ENCODE data around the gene LIFR.

LIFR gene

GRCh38 chr5:38447786-38448185 is 108.7 kb downstream of the LIFR start:
- no peak overlapping the region for H3K18ac ChIP-seq (ENCODE audit: low read length)
- H2BK5ac ChIP-seq (ENCODE audit: low read depth, low read length, poor library complexity) = no peak overlapping the region
- no peak overlapping the region for H2BK12ac ChIP-seq (ENCODE audit: low read length)
- H3K23ac ChIP-seq (ENCODE audit: low read length) = no peak overlapping the region
- no peak overlapping the region for H3K14ac ChIP-seq (ENCODE audit: low read length)
- H3K27ac ChIP-seq (ENCODE audit: low read depth, low read length) = no peak overlapping the region
- H4K91ac ChIP-seq (ENCODE audit: low read depth, low read length) = no peak overlapping the region
- H3K4ac ChIP-seq (ENCODE audit: low read depth, low read length) = no peak overlapping the region
- H3K4me2 ChIP-seq (ENCODE audit: low read length) = no peak overlapping the region
- H3K9me3 ChIP-seq (ENCODE audit: insufficient read depth, low read depth, low read length) = no peaks in the 10 kb centered on the region
- no peaks in the 10 kb centered on the region for H3K4me1 ChIP-seq (ENCODE audit: control insufficient read depth in 1 of 2, insufficient read depth in 2 of 2, low read length in 2 of 2)
- no peaks in the 10 kb centered on the region for H3K36me3 ChIP-seq (ENCODE audit: control insufficient read depth in 1 of 2, insufficient read depth in 2 of 2, low read length in 2 of 2)
- no peak for DNase-seq
- no peak overlapping the region for H2AK5ac ChIP-seq (ENCODE audit: low read length)
- H3K79me2 ChIP-seq (ENCODE audit: control insufficient read depth, insufficient read depth, low read length, poor library complexity) = no peaks in the 10 kb centered on the region
- H2BK120ac ChIP-seq (ENCODE audit: insufficient read depth, low read length, poor library complexity) = no peak overlapping the region
- no peak overlapping the region for H4K12ac ChIP-seq (ENCODE audit: low read depth, low read length)
- no peak overlapping the region for H3K4me3 ChIP-seq (ENCODE audit: low read depth, low read length)
- no peak overlapping the region for H3K9ac ChIP-seq (ENCODE audit: low read length)
- H3K27me3 ChIP-seq (ENCODE audit: insufficient read depth, low read length) = no peaks in the 10 kb centered on the region
- no peak overlapping the region for H4K8ac ChIP-seq (ENCODE audit: low read depth, low read length)
- no peaks in the 10 kb centered on the region for H3K79me1 ChIP-seq (ENCODE audit: low read length)
- H2AFZ ChIP-seq (ENCODE audit: insufficient read depth, low read length, poor library complexity) = no peak overlapping the region
- no CpG with 5 or more reads among the region's 5 CpGs for WGBS (ENCODE audit: extremely low coverage, insufficient coverage, insufficient read length)

GRCh38 chr5:38447056-38447455 is 109.4 kb downstream of the LIFR start:
- no peak overlapping the region for H2BK5ac ChIP-seq (ENCODE audit: low read depth, low read length, poor library complexity)
- H3K4me2 ChIP-seq (ENCODE audit: low read length) = no peak overlapping the region
- no peaks in the 10 kb centered on the region for H3K9me3 ChIP-seq (ENCODE audit: insufficient read depth, low read depth, low read length)
- H3K4me1 ChIP-seq (ENCODE audit: control insufficient read depth in 1 of 2, insufficient read depth in 2 of 2, low read length in 2 of 2) = no peaks in the 10 kb centered on the region
- no peak overlapping the region for H3K23ac ChIP-seq (ENCODE audit: low read length)
- no peak overlapping the region for H2BK12ac ChIP-seq (ENCODE audit: low read length)
- no peak overlapping the region for H3K4ac ChIP-seq (ENCODE audit: low read depth, low read length)
- no CpG with 5 or more reads among the region's 2 CpGs for WGBS (ENCODE audit: extremely low coverage, insufficient coverage, insufficient read length)
- no peaks in the 10 kb centered on the region for H3K27me3 ChIP-seq (ENCODE audit: insufficient read depth, low read length)
- no peak overlapping the region for H4K91ac ChIP-seq (ENCODE audit: low read depth, low read length)
- H3K18ac ChIP-seq (ENCODE audit: low read length) = no peak overlapping the region
- H4K12ac ChIP-seq (ENCODE audit: low read depth, low read length) = no peak overlapping the region
- H4K8ac ChIP-seq (ENCODE audit: low read depth, low read length) = no peak overlapping the region
- H2BK120ac ChIP-seq (ENCODE audit: insufficient read depth, low read length, poor library complexity) = no peak overlapping the region
- no peak overlapping the region for H3K27ac ChIP-seq (ENCODE audit: low read depth, low read length)
- DNase-seq = no peak
- H3K36me3 ChIP-seq (ENCODE audit: control insufficient read depth in 1 of 2, insufficient read depth in 2 of 2, low read length in 2 of 2) = no peaks in the 10 kb centered on the region
- no peaks in the 10 kb centered on the region for H3K79me2 ChIP-seq (ENCODE audit: control insufficient read depth, insufficient read depth, low read length, poor library complexity)
- no peak overlapping the region for H3K4me3 ChIP-seq (ENCODE audit: low read depth, low read length)
- no peak overlapping the region for H3K9ac ChIP-seq (ENCODE audit: low read length)
- no peaks in the 10 kb centered on the region for H3K79me1 ChIP-seq (ENCODE audit: low read length)
- no peak overlapping the region for H3K14ac ChIP-seq (ENCODE audit: low read length)
- H2AFZ ChIP-seq (ENCODE audit: insufficient read depth, low read length, poor library complexity) = no peak overlapping the region
- no peak overlapping the region for H2AK5ac ChIP-seq (ENCODE audit: low read length)

GRCh38 chr5:38446029-38446522 is 110.4 kb downstream of the LIFR start:
- H2BK120ac ChIP-seq (ENCODE audit: insufficient read depth, low read length, poor library complexity) = no peak overlapping the region
- no peak overlapping the region for H3K14ac ChIP-seq (ENCODE audit: low read length)
- H2AFZ ChIP-seq (ENCODE audit: insufficient read depth, low read length, poor library complexity) = no peak overlapping the region
- H3K4me3 ChIP-seq (ENCODE audit: low read depth, low read length) = no peak overlapping the region
- no peak overlapping the region for H3K27ac ChIP-seq (ENCODE audit: low read depth, low read length)
- no peak overlapping the region for H4K12ac ChIP-seq (ENCODE audit: low read depth, low read length)
- H2AK5ac ChIP-seq (ENCODE audit: low read length) = no peak overlapping the region
- no CpG with 5 or more reads among the region's 21 CpGs for WGBS (ENCODE audit: extremely low coverage, insufficient coverage, insufficient read length)
- no peak overlapping the region for H3K23ac ChIP-seq (ENCODE audit: low read length)
- H2BK12ac ChIP-seq (ENCODE audit: low read length) = no peak overlapping the region
- H3K79me1 ChIP-seq (ENCODE audit: low read length) = no peaks in the 10 kb centered on the region
- no peaks in the 10 kb centered on the region for H3K9me3 ChIP-seq (ENCODE audit: insufficient read depth, low read depth, low read length)
- no peak overlapping the region for H4K91ac ChIP-seq (ENCODE audit: low read depth, low read length)
- H3K4ac ChIP-seq (ENCODE audit: low read depth, low read length) = no peak overlapping the region
- H3K79me2 ChIP-seq (ENCODE audit: control insufficient read depth, insufficient read depth, low read length, poor library complexity) = no peaks in the 10 kb centered on the region
- H3K9ac ChIP-seq (ENCODE audit: low read length) = no peak overlapping the region
- no peaks in the 10 kb centered on the region for H3K27me3 ChIP-seq (ENCODE audit: insufficient read depth, low read length)
- no peaks in the 10 kb centered on the region for H3K4me1 ChIP-seq (ENCODE audit: control insufficient read depth in 1 of 2, insufficient read depth in 2 of 2, low read length in 2 of 2)
- no peak overlapping the region for H4K8ac ChIP-seq (ENCODE audit: low read depth, low read length)
- no peak overlapping the region for H3K4me2 ChIP-seq (ENCODE audit: low read length)
- H3K36me3 ChIP-seq (ENCODE audit: control insufficient read depth in 1 of 2, insufficient read depth in 2 of 2, low read length in 2 of 2) = no peaks in the 10 kb centered on the region
- DNase-seq = no peak
- no peak overlapping the region for H3K18ac ChIP-seq (ENCODE audit: low read length)
- H2BK5ac ChIP-seq (ENCODE audit: low read depth, low read length, poor library complexity) = no peak overlapping the region

GRCh38 chr5:38445374-38446028 is 110.9 kb downstream of the LIFR start:
- Histone ChIP-seq H4K8ac (ENCODE audit: low read depth, low read length) (no peak overlapping the region), H2BK12ac (ENCODE audit: low read length) (no peak overlapping the region), H3K14ac (ENCODE audit: low read length) (no peak overlapping the region), H3K23ac (ENCODE audit: low read length) (no peak overlapping the region), H4K12ac (ENCODE audit: low read depth, low read length) (no peak overlapping the region), H2AK5ac (ENCODE audit: low read length) (no peak overlapping the region), H3K79me1 (ENCODE audit: low read length) (no peaks in the 10 kb centered on the region), H3K4me3 (ENCODE audit: low read depth, low read length) (no peak overlapping the region), H3K4me1 (ENCODE audit: control insufficient read depth in 1 of 2, insufficient read depth in 2 of 2, low read length in 2 of 2) (no peaks in the 10 kb centered on the region), H3K27me3 (ENCODE audit: insufficient read depth, low read length) (no peaks in the 10 kb centered on the region), H2BK120ac (ENCODE audit: insufficient read depth, low read length, poor library complexity) (no peak overlapping the region), H3K27ac (ENCODE audit: low read depth, low read length) (no peak overlapping the region), H2BK5ac (ENCODE audit: low read depth, low read length, poor library complexity) (no peak overlapping the region), H3K9me3 (ENCODE audit: insufficient read depth, low read depth, low read length) (no peaks in the 10 kb centered on the region), H3K4ac (ENCODE audit: low read depth, low read length) (no peak overlapping the region), H3K36me3 (ENCODE audit: control insufficient read depth in 1 of 2, insufficient read depth in 2 of 2, low read length in 2 of 2) (no peaks in the 10 kb centered on the region), H3K9ac (ENCODE audit: low read length) (no peak overlapping the region), H3K4me2 (ENCODE audit: low read length) (no peak overlapping the region), H2AFZ (ENCODE audit: insufficient read depth, low read length, poor library complexity) (no peak overlapping the region), H4K91ac (ENCODE audit: low read depth, low read length) (no peak overlapping the region), H3K79me2 (ENCODE audit: control insufficient read depth, insufficient read depth, low read length, poor library complexity) (no peaks in the 10 kb centered on the region), H3K18ac (ENCODE audit: low read length) (no peak overlapping the region)
- no CpG with 5 or more reads among the region's 24 CpGs for WGBS (ENCODE audit: extremely low coverage, insufficient coverage, insufficient read length)
- DNase-seq = no peak
